Stimulated activated naive CD4-positive, alpha-beta T cell treated with Interleukin-2 at 50 U/mL for 16 hours (primary cell): ENCODE data around the gene IKZF5.

Experiments used
- DNase-seq: peaks from one replicate; lab custom pipeline; 2025; lab: John Stamatoyannopoulos, UW

IKZF5 gene

DNA sequence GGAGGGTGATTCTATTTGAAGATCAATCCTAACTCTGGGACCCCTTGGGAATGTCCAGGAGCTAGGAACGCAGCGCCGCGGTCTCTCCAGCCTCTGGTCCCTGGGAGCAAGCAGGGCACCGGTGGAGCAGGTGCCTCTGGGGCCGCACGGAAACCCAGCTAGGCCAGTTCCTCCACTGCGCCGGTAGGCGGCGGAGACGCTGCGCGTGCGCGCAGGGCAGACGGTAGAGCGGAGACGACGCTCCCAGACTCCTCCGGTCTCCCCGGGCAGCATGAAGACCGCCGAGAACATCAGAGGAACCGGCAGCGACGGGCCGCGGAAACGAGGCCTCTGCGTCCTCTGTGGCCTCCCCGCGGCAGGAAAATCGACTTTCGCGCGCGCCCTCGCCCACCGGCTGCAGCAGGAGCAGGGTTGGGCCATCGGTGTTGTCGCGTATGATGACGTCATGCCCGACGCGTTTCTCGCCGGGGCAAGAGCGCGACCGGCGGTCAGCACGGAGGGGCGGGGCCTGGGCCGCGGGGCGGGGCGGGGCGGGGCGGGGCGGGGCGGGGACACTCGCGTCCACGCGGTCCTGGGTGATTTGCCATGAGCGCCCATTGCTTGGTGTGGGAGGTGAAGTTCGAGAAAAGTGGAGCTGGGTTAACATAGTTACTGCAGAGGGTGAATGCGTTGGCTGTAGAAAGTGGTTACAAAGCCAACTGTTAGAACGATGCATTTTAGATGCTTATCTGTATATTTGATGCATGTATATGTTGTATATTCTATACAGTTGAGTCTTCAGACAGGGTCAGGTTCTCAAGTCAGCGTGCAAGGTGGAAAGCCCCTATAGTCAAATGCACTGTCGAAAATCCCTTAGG lies 28.2 kb downstream of the IKZF5 start, which contains the start of gene PSTK:
Gene PSTK (plus strand): TSS at position 193 of the 857 bp plus-strand sequence. CDS start 79 bp downstream, at position 272.
- DNase-seq = peak; percentile 86

GRCh38 chr10:122974543-122975064 lies 34.0 kb downstream of the IKZF5 start:
- DNase-seq = no peak

GRCh38 chr10:122974023-122974422 lies 34.6 kb downstream of the IKZF5 start:
- no peak for DNase-seq

DNA sequence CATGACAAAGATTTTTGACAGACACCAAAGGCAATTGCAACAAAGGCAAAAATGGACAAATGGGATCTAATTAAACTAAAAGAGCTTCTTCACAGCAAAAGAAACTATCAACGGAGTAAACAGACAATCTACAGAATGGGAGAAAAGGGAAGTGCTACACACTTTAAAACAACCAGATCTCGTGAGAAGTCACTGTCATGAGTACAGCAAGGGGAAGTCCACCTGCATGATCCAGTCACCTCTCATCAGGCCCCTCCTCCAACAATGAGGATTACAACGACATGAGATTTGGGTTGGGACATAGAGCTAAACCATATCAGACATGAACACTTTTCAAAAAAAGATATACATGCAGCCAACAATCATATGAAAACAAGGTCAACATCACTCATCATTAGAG lies 39.9 kb downstream of the IKZF5 start:
- DNase-seq = no peak

DNA sequence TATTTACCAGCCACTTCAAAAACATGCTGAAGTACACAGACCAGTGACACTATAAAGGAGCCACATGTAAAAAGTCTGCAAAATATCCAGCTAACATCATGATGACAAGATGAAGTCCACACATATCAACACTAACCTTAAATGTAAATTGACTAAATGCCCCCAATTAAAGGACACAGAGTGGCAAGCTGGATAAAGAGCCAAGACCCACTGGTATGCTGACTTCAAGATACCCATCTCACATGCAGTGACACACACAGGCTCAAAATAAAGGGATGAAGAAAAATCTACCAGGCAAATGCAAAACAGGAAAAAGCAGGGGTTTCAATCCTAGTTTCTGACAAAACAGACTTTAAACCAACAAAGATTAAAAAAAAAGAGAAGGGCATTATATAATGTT lies 41.7 kb downstream of the IKZF5 start:
- DNase-seq = no peak

- no peak for DNase-seq
Measured at GRCh38 chr10:122962405-122962804, 46.2 kb downstream of the IKZF5 start.

DNA sequence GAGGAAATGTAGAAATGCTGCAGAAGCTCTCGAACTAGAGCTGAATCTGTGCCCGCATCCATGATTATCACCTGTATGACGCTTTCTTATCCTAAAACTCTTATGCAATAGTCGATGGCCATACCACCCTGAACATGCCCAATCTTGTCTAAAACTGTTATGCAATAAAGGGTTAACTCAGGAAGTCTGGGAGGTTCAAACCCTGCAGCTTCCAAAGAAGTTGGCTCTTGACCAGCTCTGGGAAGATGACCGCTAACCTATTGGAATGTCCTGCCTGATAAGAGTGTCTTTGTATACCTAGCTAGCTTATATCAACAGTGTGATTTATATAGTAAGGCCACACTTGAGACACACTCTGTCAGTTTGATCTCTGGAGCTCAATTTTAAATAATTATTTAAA lies 51.1 kb downstream of the IKZF5 start:
- DNase-seq = no peak

GRCh38 chr10:122955892-122956291 lies 52.7 kb downstream of the IKZF5 start:
- no peak for DNase-seq

DNA sequence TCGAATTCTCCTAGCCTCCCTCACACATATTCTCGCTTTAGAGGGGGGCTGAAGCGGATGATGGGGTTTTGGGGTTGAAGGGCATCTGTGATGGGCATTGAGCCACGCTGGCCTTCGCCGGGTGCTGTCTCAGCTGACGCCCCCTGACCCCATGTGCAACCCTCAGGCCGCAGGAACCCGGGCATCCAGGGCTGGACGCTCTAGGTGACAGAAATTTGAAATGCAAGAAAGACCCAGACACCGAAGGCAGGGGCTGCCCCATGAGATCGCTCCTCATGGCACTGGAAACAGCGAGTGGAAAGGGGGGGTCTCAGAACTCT lies 53.9 kb downstream of the IKZF5 start:
- DNase-seq = no peak

DNA sequence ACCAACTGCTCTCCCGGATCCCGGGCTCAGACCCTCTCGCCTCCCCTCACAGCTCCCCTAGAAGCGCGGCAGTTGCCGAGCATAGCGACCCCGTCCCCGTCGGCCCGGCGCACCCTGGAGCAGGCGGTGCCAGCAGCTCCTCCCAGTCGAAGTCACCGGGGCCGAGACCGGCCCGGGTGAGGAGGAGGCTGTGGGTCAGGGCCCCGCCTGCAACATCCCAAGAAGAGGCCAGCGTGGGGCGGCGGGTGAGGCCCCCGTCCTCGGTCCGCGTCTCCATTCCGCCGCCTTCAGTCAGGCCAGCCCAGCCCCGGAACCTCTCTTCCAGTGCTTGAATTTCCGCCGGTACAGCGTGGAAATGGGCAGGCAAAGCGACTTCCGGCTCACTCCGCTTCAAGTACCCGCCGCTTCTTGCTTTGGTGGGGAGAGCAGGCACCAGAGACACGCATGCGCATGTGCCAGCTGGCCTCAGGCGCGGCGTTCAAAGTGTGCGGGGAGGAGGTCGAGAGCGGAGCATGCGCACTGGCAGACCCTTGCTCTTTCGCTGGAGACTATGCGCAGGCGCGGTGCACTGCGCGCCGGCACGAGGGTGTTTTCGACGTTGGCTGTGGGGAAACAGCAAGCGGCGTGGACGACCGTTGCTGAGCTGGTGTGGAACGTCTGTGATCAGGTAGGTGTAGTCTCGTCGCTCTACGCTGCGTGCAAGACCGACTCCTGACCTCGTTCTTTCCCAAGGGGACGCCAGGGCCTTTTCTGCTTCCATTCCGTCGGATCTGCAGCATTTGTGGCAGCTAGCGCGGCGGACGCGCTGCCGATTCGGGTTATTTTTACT lies 54.5 kb downstream of the IKZF5 start, which contains the start of gene C10orf88:
Gene C10orf88 (minus strand): TSS at position 326 of the 829 bp plus-strand sequence. CDS start 49 bp downstream, at position 277.
- DNase-seq = peak; percentile 98

DNA sequence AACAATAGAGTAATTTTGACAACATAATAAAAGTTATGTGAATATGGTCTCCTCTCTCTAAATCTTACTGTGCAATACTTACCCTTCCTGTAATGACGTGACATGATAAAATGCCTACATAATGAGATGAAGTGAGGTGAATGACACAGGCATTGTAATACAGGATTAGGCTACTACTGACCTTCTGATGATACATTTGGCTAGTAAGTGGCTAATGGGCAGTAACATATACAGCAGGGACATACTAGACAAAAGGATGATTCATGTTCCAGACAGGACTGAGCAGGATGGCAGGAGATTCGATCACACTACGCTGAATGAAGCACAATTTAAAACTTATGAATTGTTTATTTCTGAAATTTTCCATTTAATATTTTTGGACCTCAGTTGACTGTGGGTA lies 59.3 kb downstream of the IKZF5 start:
- DNase-seq = no peak
